Measurements from ENCODE around the gene SLC17A2.
"Not testable (repeated sequence)": the region's sequence is repeated elsewhere in the genome, so short reads cannot be mapped to it uniquely, and the experiment has no call there.

Gene SLC17A2

GRCh38 chr6:25934156-25934555 is 3.7 kb upstream of the SLC17A2 start:
- peaks cover 5% of the 10 kb centered on the region for H3K4me1 ChIP-seq (ENCODE audit: control insufficient read depth, insufficient read depth, low read length, unreplicated experiment)
- no peak overlapping the region for H2AFZ ChIP-seq (ENCODE audit: low read length, unreplicated experiment)
- no peaks in the 10 kb centered on the region for H3K79me2 ChIP-seq (ENCODE audit: control insufficient read depth, insufficient read depth, low read length, unreplicated experiment)
- H3K4me3 ChIP-seq (ENCODE audit: low read depth, low read length) = no peak overlapping the region
- no peaks in the 10 kb centered on the region for H3K36me3 ChIP-seq (ENCODE audit: insufficient read depth, low read length)
- H3K27ac ChIP-seq (ENCODE audit: low read depth, low read length) = peak overlapping the region; percentile 15
- no peaks in the 10 kb centered on the region for H3K27me3 ChIP-seq (ENCODE audit: insufficient read depth, low read length)

- peaks cover 5% of the 10 kb centered on the region for H3K4me1 ChIP-seq (ENCODE audit: control insufficient read depth, insufficient read depth, low read length, unreplicated experiment)
- no peak overlapping the region for H2AFZ ChIP-seq (ENCODE audit: low read length, unreplicated experiment)
- H3K36me3 ChIP-seq (ENCODE audit: insufficient read depth, low read length) = no peaks in the 10 kb centered on the region
- no peak overlapping the region for H3K4me3 ChIP-seq (ENCODE audit: low read depth, low read length)
- no peaks in the 10 kb centered on the region for H3K79me2 ChIP-seq (ENCODE audit: control insufficient read depth, insufficient read depth, low read length, unreplicated experiment)
- no peak overlapping the region for H3K27ac ChIP-seq (ENCODE audit: low read depth, low read length)
- no peaks in the 10 kb centered on the region for H3K27me3 ChIP-seq (ENCODE audit: insufficient read depth, low read length)
These were observed 869 bp upstream of the SLC17A2 start for GRCh38 chr6:25931411-25931709.

- H3K4me1 ChIP-seq (ENCODE audit: control insufficient read depth, insufficient read depth, low read length, unreplicated experiment); H3K4me3 ChIP-seq (ENCODE audit: low read depth, low read length); H3K79me2 ChIP-seq (ENCODE audit: control insufficient read depth, insufficient read depth, low read length, unreplicated experiment); H3K36me3 ChIP-seq (ENCODE audit: insufficient read depth, low read length); H3K27me3 ChIP-seq (ENCODE audit: insufficient read depth, low read length); H3K27ac ChIP-seq (ENCODE audit: low read depth, low read length); H2AFZ ChIP-seq (ENCODE audit: low read length, unreplicated experiment): not testable (repeated sequence)
These were observed 706 bp downstream of the SLC17A2 start for GRCh38 chr6:25929785-25930184.

- Histone ChIP-seq H3K27me3 (ENCODE audit: insufficient read depth, low read length) (no peaks in the 10 kb centered on the region), H3K27ac (ENCODE audit: low read depth, low read length) (no peak overlapping the region), H2AFZ (ENCODE audit: low read length, unreplicated experiment) (no peak overlapping the region), H3K36me3 (ENCODE audit: insufficient read depth, low read length) (no peaks in the 10 kb centered on the region), H3K4me3 (ENCODE audit: low read depth, low read length) (no peak overlapping the region), H3K4me1 (ENCODE audit: control insufficient read depth, insufficient read depth, low read length, unreplicated experiment) (no peaks in the 10 kb centered on the region), H3K79me2 (ENCODE audit: control insufficient read depth, insufficient read depth, low read length, unreplicated experiment) (no peaks in the 10 kb centered on the region)
These were observed 1.7 kb downstream of the SLC17A2 start for GRCh38 chr6:25928562-25929324.

- H2AFZ ChIP-seq (ENCODE audit: low read length, unreplicated experiment) = no peak overlapping the region
- H3K27me3 ChIP-seq (ENCODE audit: insufficient read depth, low read length) = no peaks in the 10 kb centered on the region
- H3K4me1 ChIP-seq (ENCODE audit: control insufficient read depth, insufficient read depth, low read length, unreplicated experiment) = no peaks in the 10 kb centered on the region
- H3K36me3 ChIP-seq (ENCODE audit: insufficient read depth, low read length) = no peaks in the 10 kb centered on the region
- no peak overlapping the region for H3K27ac ChIP-seq (ENCODE audit: low read depth, low read length)
- no peak overlapping the region for H3K4me3 ChIP-seq (ENCODE audit: low read depth, low read length)
- H3K79me2 ChIP-seq (ENCODE audit: control insufficient read depth, insufficient read depth, low read length, unreplicated experiment) = no peaks in the 10 kb centered on the region
These were observed 2.7 kb downstream of the SLC17A2 start for GRCh38 chr6:25927756-25928216.

GRCh38 chr6:25927178-25927577 is 3.3 kb downstream of the SLC17A2 start:
- Histone ChIP-seq H3K4me3 (ENCODE audit: low read depth, low read length) (no peak overlapping the region), H3K79me2 (ENCODE audit: control insufficient read depth, insufficient read depth, low read length, unreplicated experiment) (no peaks in the 10 kb centered on the region), H3K27ac (ENCODE audit: low read depth, low read length) (no peak overlapping the region), H2AFZ (ENCODE audit: low read length, unreplicated experiment) (no peak overlapping the region), H3K36me3 (ENCODE audit: insufficient read depth, low read length) (no peaks in the 10 kb centered on the region), H3K27me3 (ENCODE audit: insufficient read depth, low read length) (no peaks in the 10 kb centered on the region), H3K4me1 (ENCODE audit: control insufficient read depth, insufficient read depth, low read length, unreplicated experiment) (no peaks in the 10 kb centered on the region)

GRCh38 chr6:25925876-25926275 is 4.6 kb downstream of the SLC17A2 start:
- H3K36me3 ChIP-seq (ENCODE audit: insufficient read depth, low read length) = no peaks in the 10 kb centered on the region
- no peak overlapping the region for H2AFZ ChIP-seq (ENCODE audit: low read length, unreplicated experiment)
- H3K79me2 ChIP-seq (ENCODE audit: control insufficient read depth, insufficient read depth, low read length, unreplicated experiment) = no peaks in the 10 kb centered on the region
- H3K4me1 ChIP-seq (ENCODE audit: control insufficient read depth, insufficient read depth, low read length, unreplicated experiment) = no peaks in the 10 kb centered on the region
- H3K27ac ChIP-seq (ENCODE audit: low read depth, low read length) = no peak overlapping the region
- no peaks in the 10 kb centered on the region for H3K27me3 ChIP-seq (ENCODE audit: insufficient read depth, low read length)
- no peak overlapping the region for H3K4me3 ChIP-seq (ENCODE audit: low read depth, low read length)

GRCh38 chr6:25922301-25922700 is 8.2 kb downstream of the SLC17A2 start:
- H3K36me3 ChIP-seq (ENCODE audit: insufficient read depth, low read length) = no peaks in the 10 kb centered on the region
- no peaks in the 10 kb centered on the region for H3K79me2 ChIP-seq (ENCODE audit: control insufficient read depth, insufficient read depth, low read length, unreplicated experiment)
- peak overlapping the region; percentile 18 for H2AFZ ChIP-seq (ENCODE audit: low read length, unreplicated experiment)
- H3K27ac ChIP-seq (ENCODE audit: low read depth, low read length) = no peak overlapping the region
- H3K4me3 ChIP-seq (ENCODE audit: low read depth, low read length) = no peak overlapping the region
- H3K27me3 ChIP-seq (ENCODE audit: insufficient read depth, low read length) = no peaks in the 10 kb centered on the region
- H3K4me1 ChIP-seq (ENCODE audit: control insufficient read depth, insufficient read depth, low read length, unreplicated experiment) = no peaks in the 10 kb centered on the region

- Histone ChIP-seq H3K27ac (ENCODE audit: low read depth, low read length) (no peak overlapping the region), H3K36me3 (ENCODE audit: insufficient read depth, low read length) (no peaks in the 10 kb centered on the region), H3K79me2 (ENCODE audit: control insufficient read depth, insufficient read depth, low read length, unreplicated experiment) (no peaks in the 10 kb centered on the region)
These were observed 8.8 kb downstream of the SLC17A2 start for GRCh38 chr6:25921525-25922203.

GRCh38 chr6:25919657-25920056 is 10.8 kb downstream of the SLC17A2 start:
- Histone ChIP-seq H3K27ac (ENCODE audit: low read depth, low read length) (no peak overlapping the region), H3K79me2 (ENCODE audit: control insufficient read depth, insufficient read depth, low read length, unreplicated experiment) (no peaks in the 10 kb centered on the region), H3K36me3 (ENCODE audit: insufficient read depth, low read length) (no peaks in the 10 kb centered on the region), H3K27me3 (ENCODE audit: insufficient read depth, low read length) (no peaks in the 10 kb centered on the region), H2AFZ (ENCODE audit: low read length, unreplicated experiment) (no peak overlapping the region), H3K4me1 (ENCODE audit: control insufficient read depth, insufficient read depth, low read length, unreplicated experiment) (no peaks in the 10 kb centered on the region), H3K4me3 (ENCODE audit: low read depth, low read length) (no peak overlapping the region)

More at GRCh38 chr6:25921525-25922203, 8.8 kb downstream of the SLC17A2 start:
- Histone ChIP-seq H3K27me3 (ENCODE audit: insufficient read depth, low read length) (no peaks in the 10 kb centered on the region), H2AFZ (ENCODE audit: low read length, unreplicated experiment) (no peak overlapping the region), H3K4me1 (ENCODE audit: control insufficient read depth, insufficient read depth, low read length, unreplicated experiment) (no peaks in the 10 kb centered on the region), H3K4me3 (ENCODE audit: low read depth, low read length) (no peak overlapping the region)

GRCh38 chr6:25918083-25918683 is 12.3 kb downstream of the SLC17A2 start:
- H3K27ac ChIP-seq (ENCODE audit: low read depth, low read length) = no peak overlapping the region
- H3K79me2 ChIP-seq (ENCODE audit: control insufficient read depth, insufficient read depth, low read length, unreplicated experiment) = no peaks in the 10 kb centered on the region
- H3K36me3 ChIP-seq (ENCODE audit: insufficient read depth, low read length) = no peaks in the 10 kb centered on the region
- H3K27me3 ChIP-seq (ENCODE audit: insufficient read depth, low read length) = no peaks in the 10 kb centered on the region
- no peaks in the 10 kb centered on the region for H3K4me1 ChIP-seq (ENCODE audit: control insufficient read depth, insufficient read depth, low read length, unreplicated experiment)
- no peak overlapping the region for H2AFZ ChIP-seq (ENCODE audit: low read length, unreplicated experiment)
- H3K4me3 ChIP-seq (ENCODE audit: low read depth, low read length) = no peak overlapping the region
